ENCODE results near the gene ERN2. TPM values are rescaled to one million over a fixed set of nuclear protein-coding genes. Genes with fewer than 3 reads are reported as not detected.

Gene ERN2
- not detected in 5 replicates for total RNA-seq (2022; extraction: Qiagen RNA extraction)

GRCh38 chr16:23712976-23713375 is at the start of gene ERN2:
Gene ERN2 (minus strand): TSS chr16:23713222. CDS start chr16:23713187, 35 bp downstream.

GRCh38 chr16:23754594-23755483 is 41.8 kb upstream of the ERN2 start, which contains the start of gene CHP2:
Gene CHP2 (plus strand): TSS chr16:23755026. CDS start chr16:23755050, 24 bp downstream.

GRCh38 chr16:23678430-23679273 is 34.4 kb downstream of the ERN2 start, which contains the start of gene PLK1:
Gene PLK1 (plus strand): TSS chr16:23678889. CDS start chr16:23678933, 44 bp downstream.

GRCh38 chr16:23640931-23641765 is 71.9 kb downstream of the ERN2 start, which contains the start of the genes DCTN5 and PALB2:
Gene DCTN5 (plus strand): TSS chr16:23641466. CDS start chr16:23641543, 77 bp downstream.
Gene PALB2 (minus strand): TSS chr16:23641310. CDS start chr16:23641157, 153 bp downstream.

Other genes with a start within 250 kb of the ERN2 start
- gene GGA2, start 202.7 kb downstream of the ERN2 start, total RNA-seq (2022; extraction: Qiagen RNA extraction): 23.4 to 32.9 TPM (median 28.4 TPM) in 5 replicates
- gene EARS2, start 155.9 kb downstream of the ERN2 start, total RNA-seq (2022; extraction: Qiagen RNA extraction): 24.6 to 31.3 TPM (median 30.1 TPM) in 5 replicates
- 35.6 to 52.7 TPM (median 50.5 TPM) in 5 replicates for gene UBFD1, start 155.5 kb downstream of the ERN2 start, total RNA-seq (2022; extraction: Qiagen RNA extraction)
- 151 to 173 TPM (median 157 TPM) in 5 replicates for gene NDUFAB1, start 116.9 kb downstream of the ERN2 start, total RNA-seq (2022; extraction: Qiagen RNA extraction)
- 11.0 to 14.6 TPM (median 12.9 TPM) in 5 replicates for gene PALB2, start 71.9 kb downstream of the ERN2 start, total RNA-seq (2022; extraction: Qiagen RNA extraction)
- gene DCTN5, start 71.8 kb downstream of the ERN2 start, total RNA-seq (2022; extraction: Qiagen RNA extraction): 66.7 to 76.6 TPM (median 74.1 TPM) in 5 replicates
- gene PLK1, start 34.3 kb downstream of the ERN2 start, total RNA-seq (2022; extraction: Qiagen RNA extraction): 148 to 173 TPM (median 166 TPM) in 5 replicates
- 0.05 TPM in 1 of 5 replicates, not detected in the others for gene CHP2, start 41.8 kb upstream of the ERN2 start, total RNA-seq (2022; extraction: Qiagen RNA extraction)
- gene PRKCB, start 122.8 kb upstream of the ERN2 start, total RNA-seq (2022; extraction: Qiagen RNA extraction): 0.17 to 0.23 TPM (median 0.22 TPM) in 5 replicates